ENCODE data around the gene CAMP.

- TF ChIP-seq POLR2AphosphoS5 (IDR thresholded peaks at IDR 0.05; ENCODE audit: low read depth, low read length) (no peak), FOXP2 (optimal IDR thresholded peaks at IDR 0.05; ENCODE audit: borderline replicate concordance, extremely low read depth, extremely low read length, insufficient read depth) (no peak), TAF1 (IDR thresholded peaks at IDR 0.05; ENCODE audit: borderline replicate concordance, insufficient read depth, low read length) (no peak), SIN3A (IDR thresholded peaks at IDR 0.05; ENCODE audit: borderline replicate concordance, insufficient read depth, low read length) (no peak)
Observed at GRCh38 chr3:48271763-48272498, 48.6 kb downstream of the CAMP start.

All from PFSK-1 (cell line).